Fibroblast of mammary gland (primary cell): ENCODE results near the gene RFX8.
"Not testable (repeated sequence)": the region's sequence is repeated elsewhere in the genome, so short reads cannot be mapped to it uniquely, and the experiment has no call there.

Source experiments
- DNase-seq: peaks from one replicate; pipeline ENCODE4 v3.0.0-alpha.2; 2010; ENCODE audit warnings: low read depth
- H3K4me3 ChIP-seq: 2 replicates; pipeline ENCODE4 v1.5.1; 2011; ENCODE audit warnings: low read depth, mild to moderate bottlenecking, low read length, moderate library complexity; ENCODE audit not compliant: control insufficient read depth
- TF ChIP-seq, protein P1 (sequence below): conservative IDR thresholded peaks from 2 replicates; pipeline ENCODE4 v1.5.1; 2011; ENCODE audit warnings: low read depth, low read length, inconsistent platforms; ENCODE audit not compliant: control insufficient read depth, insufficient read depth

RFX8 gene

DNA sequence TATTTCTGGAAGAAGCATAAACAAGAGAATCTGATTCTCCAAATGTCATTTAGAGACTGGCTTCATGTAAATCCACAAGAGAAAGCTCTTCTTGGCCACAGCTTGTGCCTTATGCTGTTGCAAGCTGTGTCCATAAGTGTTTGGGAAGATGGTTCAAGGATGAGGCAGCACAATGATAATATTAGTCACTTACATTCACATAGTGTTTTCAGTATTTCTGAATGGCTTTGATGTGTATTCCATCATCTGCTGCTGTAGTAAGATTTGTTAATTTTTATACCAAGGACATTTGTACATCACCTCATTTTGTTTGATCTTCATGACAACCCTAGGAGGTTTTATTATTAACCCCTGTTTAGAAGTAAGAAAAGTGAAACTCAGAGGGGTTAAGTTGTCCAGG lies 117.5 kb downstream of the RFX8 start:
- H3K4me3 ChIP-seq, result no peak overlapping the region
- peak; percentile 67 for DNase-seq
- TF ChIP-seq, protein P1, sequence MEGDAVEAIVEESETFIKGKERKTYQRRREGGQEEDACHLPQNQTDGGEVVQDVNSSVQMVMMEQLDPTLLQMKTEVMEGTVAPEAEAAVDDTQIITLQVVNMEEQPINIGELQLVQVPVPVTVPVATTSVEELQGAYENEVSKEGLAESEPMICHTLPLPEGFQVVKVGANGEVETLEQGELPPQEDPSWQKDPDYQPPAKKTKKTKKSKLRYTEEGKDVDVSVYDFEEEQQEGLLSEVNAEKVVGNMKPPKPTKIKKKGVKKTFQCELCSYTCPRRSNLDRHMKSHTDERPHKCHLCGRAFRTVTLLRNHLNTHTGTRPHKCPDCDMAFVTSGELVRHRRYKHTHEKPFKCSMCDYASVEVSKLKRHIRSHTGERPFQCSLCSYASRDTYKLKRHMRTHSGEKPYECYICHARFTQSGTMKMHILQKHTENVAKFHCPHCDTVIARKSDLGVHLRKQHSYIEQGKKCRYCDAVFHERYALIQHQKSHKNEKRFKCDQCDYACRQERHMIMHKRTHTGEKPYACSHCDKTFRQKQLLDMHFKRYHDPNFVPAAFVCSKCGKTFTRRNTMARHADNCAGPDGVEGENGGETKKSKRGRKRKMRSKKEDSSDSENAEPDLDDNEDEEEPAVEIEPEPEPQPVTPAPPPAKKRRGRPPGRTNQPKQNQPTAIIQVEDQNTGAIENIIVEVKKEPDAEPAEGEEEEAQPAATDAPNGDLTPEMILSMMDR, result no peak

DNA sequence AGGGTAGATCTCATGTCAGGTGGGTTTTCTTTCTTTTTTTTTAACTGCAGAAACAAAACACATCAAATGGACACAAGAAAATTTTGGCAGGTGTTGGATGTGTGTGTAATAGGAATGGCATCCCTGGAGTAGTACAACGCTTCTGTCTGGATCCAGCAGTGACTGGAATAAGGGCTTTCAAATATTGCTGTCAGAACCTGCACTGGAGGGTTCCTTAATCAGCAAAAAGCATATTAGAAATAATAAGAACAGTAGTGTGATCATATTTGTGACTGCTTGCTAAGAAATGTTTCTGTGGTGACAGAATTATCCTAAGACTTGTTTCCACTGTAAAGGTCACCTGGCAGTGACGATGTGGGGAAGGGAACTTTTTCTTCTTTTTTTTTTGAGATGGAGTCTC lies 118.4 kb downstream of the RFX8 start:
- DNase-seq, result peak; percentile 66
- TF ChIP-seq, protein P1, result no peak

DNA sequence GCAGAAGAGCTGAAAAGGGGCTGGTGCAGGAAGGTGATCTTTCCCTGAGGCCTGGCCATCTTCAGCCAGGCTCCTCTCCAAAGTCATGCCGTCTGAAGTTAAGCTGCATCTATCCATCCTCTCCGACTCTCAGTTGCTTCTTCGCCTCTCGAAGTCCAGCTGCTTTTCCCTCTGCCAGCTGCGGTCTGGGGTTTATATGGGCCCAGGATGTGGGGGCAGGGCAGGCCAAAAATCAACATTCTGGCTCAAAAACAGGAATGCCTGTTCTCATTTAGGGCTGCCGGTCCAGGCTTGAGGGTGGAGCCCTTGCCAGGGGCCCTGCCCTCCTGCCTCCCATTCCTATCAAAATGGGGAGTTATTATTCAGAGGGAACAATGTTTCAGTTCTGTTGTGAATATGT lies 118.9 kb downstream of the RFX8 start:
- TF ChIP-seq, protein P1, result no peak
- H3K4me3 ChIP-seq, result no peak overlapping the region
- no peak for DNase-seq

More for the DNA sequence above, 118.4 kb downstream of the RFX8 start:
- no peak overlapping the region for H3K4me3 ChIP-seq

DNA sequence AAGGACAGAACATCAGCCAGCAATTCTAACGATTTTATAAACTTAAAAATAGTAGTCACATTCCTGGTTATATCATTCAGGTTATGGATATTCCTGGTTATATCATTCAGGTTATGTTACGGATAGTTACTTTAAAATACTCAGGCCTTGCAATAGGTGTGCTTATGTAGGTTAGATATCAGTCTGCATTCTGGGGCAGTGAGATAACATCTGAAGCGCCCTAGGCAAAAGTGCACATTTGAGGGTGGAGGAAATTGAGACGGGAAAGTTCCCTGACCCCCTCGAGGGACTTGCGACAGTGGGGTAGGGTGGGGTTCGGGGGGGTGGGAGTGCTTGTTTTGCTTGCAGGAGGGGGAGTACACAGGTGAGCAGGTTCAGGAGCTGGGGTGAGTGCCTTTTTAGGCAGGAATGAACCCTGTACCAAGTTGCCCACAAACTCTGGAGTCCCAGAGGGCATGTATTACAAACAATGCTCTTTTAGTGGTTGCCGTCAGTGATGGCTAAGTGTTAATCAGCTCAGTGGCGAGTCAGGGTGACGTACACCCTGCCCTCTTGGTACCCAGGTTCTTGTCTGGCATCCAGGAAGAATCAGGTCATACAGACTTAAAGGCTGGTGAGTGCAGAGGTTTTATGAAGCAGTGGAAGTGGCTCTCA lies 119.4 kb downstream of the RFX8 start:
- DNase-seq, result peak; percentile 31
- TF ChIP-seq, protein P1, result no peak
- H3K4me3 ChIP-seq, result no peak overlapping the region

DNA sequence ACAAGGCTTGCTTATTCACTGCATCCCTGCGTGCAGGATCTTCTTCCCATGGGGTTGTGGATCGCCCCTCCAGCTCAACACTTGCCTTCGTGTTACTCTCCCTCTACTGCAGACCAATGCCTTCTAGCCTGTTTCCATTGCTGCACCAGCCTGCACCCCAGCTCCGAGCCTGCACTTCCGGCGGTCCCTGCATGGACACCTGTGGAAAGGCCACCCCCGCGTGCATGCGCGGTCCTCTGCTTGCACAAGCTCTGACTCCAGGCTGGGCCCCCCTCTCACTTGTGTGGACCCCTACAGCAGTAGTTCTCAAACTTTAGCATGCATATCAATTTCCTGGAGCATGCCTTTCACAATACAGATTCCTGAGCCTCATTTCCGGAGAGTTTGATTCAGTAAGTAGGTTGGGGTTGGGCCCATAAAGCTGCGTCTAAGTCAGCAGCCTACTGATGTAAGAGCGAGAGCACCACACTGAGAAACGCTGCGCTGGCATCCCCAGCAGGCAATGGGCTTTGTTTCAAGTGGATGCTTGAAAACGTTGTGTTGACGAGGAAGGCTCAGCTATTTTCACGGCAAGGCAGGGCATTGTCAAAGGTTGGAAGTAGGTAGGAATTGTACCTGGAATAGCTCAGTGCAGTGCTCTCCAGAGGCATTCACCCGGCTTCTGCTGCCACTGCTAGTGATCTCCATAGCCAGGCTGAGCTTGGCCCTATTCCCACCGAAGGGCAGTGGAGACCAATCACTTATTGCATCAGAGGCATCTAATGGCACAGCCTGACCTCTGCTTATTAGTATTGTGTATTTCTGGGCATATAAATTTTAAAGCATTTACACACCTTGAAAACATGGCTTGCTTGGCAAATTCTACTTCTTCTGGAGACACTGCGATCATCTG lies 120.2 kb downstream of the RFX8 start:
- TF ChIP-seq, protein P1, result no peak
- no peak overlapping the region for H3K4me3 ChIP-seq
- DNase-seq, result no peak

DNA sequence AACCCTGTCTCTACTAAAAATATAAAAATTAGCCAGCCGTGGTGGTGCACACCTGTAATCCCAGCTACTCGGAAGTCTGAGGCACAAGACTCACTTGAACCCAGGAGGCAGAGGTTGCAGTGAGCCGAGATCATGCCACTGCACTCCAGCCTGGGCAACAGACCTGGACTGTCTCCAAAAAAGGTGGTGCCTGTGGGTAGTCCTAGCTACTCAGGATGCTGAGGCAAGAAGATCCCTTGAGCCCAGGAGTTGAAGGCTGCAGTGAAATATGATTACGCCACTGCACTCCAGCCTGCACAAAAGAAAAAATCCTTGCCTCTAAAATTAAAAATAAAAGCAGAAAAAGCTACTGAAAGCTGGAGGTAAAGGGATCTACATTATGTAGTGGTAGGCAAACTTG lies 122.3 kb downstream of the RFX8 start:
- not testable (repeated sequence) for H3K4me3 ChIP-seq, DNase-seq

DNA sequence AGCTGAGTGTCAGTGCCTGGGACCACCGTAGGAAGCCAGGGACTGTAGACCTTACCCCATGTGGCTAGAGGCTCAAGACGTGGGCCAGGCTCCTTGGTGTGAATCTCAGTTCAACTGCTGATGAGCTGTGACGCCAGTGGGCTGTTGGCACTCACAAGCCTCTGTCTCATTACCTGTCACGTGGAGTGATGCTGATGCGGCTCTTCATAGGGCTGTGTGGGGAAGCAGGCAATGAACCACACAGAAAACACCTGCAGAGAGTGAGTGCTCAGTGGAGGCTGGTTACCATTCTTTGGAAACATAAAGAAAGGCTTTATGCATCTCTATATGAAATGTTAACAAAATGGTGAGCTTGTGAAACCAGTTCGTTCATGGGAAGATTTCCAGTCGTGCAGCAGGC lies 123.7 kb downstream of the RFX8 start:
- TF ChIP-seq, protein P1, result no peak
- H3K4me3 ChIP-seq, result no peak overlapping the region
- no peak for DNase-seq
